HG02678 (cell line): ENCODE measurements around the gene NDUFA3.

ENCODE experiments used
- ATAC-seq: cut with Tn5 transposase; IDR thresholded peaks from one replicate; pipeline ENCODE4 v1.9.1; 2021; ENCODE audit warnings: mild to moderate bottlenecking, moderate library complexity; ENCODE audit not compliant: unreplicated experiment

NDUFA3 gene

GRCh38 chr19:54137699-54138488 lies 35.2 kb downstream of the NDUFA3 start, which contains the start of gene CNOT3:
CNOT3 (plus strand) TSS chr19:54137762; CDS start chr19:54142979, 5,217 bp downstream.
- no peak for ATAC-seq

GRCh38 chr19:54138489-54139256 lies 36.0 kb downstream of the NDUFA3 start:
- no peak for ATAC-seq

GRCh38 chr19:54141356-54141755 lies 38.7 kb downstream of the NDUFA3 start:
- no peak for ATAC-seq

- ATAC-seq, result no peak
These were observed 39.6 kb downstream of the NDUFA3 start for GRCh38 chr19:54142166-54142780.

- no peak for ATAC-seq
These were observed 43.0 kb downstream of the NDUFA3 start for GRCh38 chr19:54145541-54146158.

- no peak for ATAC-seq
These were observed 45.0 kb downstream of the NDUFA3 start for GRCh38 chr19:54147676-54148075.

- no peak for ATAC-seq
These were observed 45.5 kb downstream of the NDUFA3 start for GRCh38 chr19:54148158-54148557.

- ATAC-seq, result no peak
These were observed 46.6 kb downstream of the NDUFA3 start for GRCh38 chr19:54149021-54149812.

- ATAC-seq, result no peak
These were observed 48.8 kb downstream of the NDUFA3 start for GRCh38 chr19:54151362-54152035.

GRCh38 chr19:54152267-54152666 lies 49.6 kb downstream of the NDUFA3 start:
- ATAC-seq, result no peak

- no peak for ATAC-seq
These were observed 50.3 kb downstream of the NDUFA3 start for GRCh38 chr19:54152878-54153524.

- ATAC-seq, result no peak
These were observed 51.2 kb downstream of the NDUFA3 start for GRCh38 chr19:54153731-54154326.

GRCh38 chr19:54154603-54155345 lies 52.1 kb downstream of the NDUFA3 start:
- no peak for ATAC-seq

- no peak for ATAC-seq
These were observed 53.0 kb downstream of the NDUFA3 start for GRCh38 chr19:54155694-54156093.

- no peak for ATAC-seq
These were observed 53.8 kb downstream of the NDUFA3 start for GRCh38 chr19:54156490-54156889.

- no peak for ATAC-seq
These were observed 54.3 kb downstream of the NDUFA3 start for GRCh38 chr19:54156953-54157352.
